AG08396 (cell line): Measurements from ENCODE around the gene NUMB.
"Not testable (repeated sequence)": the region's sequence is repeated elsewhere in the genome, so short reads cannot be mapped to it uniquely, and the experiment has no call there.

ENCODE experiments used
- DNase-seq: peaks from one replicate; pipeline ENCODE4 v3.0.0; 2012; ENCODE audit warnings: low spot score, mixed read lengths

The NUMB gene

DNA sequence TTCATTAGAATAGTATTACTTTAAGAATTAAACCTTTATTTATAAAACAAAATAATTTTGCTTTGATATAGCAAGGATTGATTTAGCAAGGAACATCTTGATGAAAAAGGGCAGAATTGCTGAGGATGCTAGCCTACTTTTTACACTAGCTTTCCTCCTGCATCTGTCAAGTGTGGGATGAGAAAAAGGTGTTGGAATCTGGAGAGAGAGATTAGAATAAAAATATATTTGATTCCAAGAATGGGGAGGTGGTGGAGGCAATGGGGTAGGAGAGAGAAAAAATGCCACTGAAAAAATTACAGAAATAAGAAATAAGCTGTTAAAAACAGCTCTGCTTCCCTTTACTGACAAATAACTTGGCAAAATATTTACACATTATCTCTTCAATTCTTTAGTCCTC lies 98.9 kb downstream of the NUMB start:
- no peak for DNase-seq

DNA sequence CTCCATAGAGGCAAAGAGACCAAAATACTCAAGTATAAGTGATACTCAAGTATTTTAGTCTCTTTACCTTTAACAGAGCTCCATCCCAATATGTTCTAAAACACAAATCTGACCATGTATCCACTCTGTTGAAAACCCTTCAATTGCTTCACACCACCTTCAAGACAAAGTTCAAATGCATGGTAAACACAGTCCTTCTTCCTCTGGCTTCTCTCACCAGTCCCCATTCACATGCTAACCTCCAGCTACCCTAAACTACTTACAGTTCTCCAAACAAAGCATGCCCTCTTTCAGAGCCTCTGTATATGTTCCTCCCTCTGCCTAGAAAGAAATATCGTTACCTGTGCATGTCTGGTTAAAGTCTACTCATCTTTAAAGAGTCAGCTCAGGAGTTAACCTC lies 100.2 kb downstream of the NUMB start:
- DNase-seq = no peak

DNA sequence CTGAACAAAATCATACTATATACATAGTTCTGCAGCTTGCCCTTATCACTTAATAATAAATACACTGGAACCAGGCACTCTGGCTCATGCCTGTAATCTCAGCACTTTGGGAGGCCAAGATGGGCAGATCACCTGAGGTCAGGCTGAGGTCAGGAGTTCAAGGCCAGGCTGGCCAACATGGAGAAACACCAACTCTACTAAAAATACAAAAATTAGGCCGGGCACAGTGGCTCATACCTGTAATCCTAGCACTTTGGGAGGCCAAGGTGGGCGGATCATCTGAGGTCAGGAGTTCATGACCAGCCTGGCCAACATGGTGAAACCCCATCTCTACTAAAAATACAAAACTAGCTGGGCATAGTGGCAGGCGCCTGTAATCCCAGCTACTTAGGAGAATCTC lies 109.3 kb downstream of the NUMB start:
- DNase-seq = not testable (repeated sequence)

DNA sequence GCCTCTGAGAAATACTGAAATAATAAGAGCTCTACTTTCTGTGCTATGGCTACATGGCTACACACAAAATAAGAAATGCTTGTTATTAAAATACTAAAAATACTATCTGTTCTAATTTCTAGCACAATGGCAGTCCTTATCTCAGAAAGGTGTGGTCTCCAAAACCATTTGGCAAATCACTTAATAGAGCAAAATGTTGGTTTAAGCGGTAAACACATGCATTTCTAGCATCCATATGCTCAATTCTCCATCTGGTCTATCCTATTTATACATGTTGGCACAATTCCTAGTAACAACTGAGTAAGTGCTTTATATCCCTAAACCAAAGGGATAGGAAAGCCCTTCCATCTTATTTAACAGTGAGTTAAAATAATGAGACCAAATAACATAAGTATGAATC lies 114.0 kb downstream of the NUMB start:
- DNase-seq = no peak

DNA sequence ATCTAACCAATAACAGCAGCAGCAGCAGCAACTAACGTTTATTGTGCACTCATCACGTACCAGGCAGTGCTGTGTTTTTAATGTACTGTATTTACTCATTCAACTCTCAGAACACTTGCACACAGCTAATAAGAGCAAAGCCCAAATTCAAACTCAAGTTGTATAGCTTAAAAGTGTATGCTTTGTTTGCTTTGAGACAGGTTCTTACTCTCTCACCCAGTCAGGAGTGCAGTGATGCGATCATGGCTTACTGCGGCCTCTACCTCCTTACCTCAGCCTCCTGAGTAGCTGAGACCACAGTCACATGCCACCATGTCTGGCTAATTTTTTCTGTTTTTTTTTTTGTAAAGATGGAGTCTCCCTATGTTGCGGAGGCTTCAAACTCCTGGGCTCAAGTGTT lies 115.7 kb downstream of the NUMB start:
- DNase-seq = no peak

DNA sequence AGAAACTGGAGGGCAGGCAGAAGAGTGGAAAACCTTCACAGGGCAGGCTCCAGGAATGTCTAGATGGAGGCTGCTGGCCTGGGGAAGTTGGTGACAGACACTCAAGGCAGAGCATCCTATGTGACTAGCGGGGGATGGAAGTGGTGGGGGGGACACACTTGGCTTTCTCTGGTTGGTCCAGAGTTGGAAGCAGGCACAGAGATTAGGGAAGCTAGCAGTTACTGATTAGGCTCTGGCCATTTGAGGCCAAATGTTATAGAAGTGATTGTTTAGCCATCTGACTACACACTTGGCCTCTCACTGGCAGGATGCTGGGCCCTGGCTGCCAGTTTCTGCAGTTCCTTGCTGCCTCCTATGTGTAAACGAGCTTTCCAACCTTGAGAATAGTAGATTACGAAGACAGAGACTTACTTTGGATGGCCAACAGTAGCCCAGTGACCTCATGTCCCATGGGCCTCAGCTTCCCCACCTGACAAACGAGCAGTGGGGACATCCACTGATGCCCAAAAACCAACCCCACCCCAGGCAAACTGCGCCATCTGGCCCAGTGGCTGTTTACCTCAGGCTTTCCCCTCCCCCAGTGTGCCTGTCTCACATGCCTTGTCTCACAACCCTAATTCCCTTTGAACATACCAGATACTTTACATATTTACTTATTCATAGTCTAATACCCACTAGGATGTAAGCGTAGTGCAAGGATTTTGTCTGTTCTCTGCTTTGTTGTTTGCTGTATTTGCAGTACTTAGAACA lies 118.3 kb downstream of the NUMB start:
- no peak for DNase-seq

DNA sequence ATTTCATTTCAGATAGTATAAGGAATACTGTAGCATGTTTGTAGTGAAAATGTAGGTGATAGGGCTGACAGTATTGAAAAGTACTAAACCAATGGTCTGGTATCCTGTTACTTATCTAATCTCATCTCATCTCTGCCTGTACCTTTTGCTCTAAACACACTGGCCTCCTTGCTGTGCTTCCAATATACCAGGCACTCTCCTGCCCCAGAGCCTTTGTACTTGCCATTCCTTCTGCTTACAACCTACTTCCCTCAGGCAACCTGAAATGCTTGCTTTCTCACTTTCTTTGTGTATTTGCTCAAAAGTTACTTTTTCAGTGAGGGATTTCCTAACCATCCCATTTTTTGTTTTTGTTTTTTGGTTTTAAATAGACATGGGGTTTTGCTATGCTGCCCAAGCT lies 119.1 kb downstream of the NUMB start:
- DNase-seq = no peak

DNA sequence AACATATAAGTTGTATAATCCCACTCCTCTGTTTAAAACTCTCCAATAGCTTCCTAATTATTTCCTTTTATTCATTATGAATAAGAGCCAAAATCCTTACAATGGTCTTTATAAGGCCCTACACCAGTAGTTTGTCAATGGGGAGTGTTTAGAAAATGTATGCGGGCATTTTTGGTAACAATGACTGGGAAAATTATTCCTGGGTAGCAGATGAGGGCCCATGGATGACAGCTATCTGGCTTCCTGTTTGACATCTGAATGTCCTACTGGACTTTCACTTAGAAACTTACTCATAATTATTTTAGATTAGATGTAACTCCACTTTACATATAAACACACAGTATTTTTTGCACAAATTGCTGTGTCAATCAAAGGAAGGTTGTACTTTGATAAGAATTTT lies 119.8 kb downstream of the NUMB start:
- DNase-seq = no peak

DNA sequence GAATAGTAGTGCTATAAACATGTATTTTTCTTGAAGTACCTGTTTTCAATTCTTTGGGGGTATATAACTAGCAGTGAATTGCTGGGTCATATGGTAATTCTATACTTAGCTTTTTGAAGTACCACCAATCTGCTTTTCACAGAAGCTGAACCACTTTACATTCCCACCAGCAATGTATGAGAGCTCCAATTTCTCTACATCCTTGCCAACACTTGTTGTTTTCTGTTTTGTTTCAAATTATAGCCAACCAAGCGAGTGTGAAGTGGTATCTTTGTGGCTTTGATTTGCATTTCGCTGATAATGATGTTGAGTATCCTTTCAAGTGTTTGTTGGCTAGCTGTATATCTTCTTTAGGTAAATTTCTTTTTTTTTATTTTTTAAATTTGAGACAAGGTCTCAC lies 125.3 kb downstream of the NUMB start:
- DNase-seq = no peak

DNA sequence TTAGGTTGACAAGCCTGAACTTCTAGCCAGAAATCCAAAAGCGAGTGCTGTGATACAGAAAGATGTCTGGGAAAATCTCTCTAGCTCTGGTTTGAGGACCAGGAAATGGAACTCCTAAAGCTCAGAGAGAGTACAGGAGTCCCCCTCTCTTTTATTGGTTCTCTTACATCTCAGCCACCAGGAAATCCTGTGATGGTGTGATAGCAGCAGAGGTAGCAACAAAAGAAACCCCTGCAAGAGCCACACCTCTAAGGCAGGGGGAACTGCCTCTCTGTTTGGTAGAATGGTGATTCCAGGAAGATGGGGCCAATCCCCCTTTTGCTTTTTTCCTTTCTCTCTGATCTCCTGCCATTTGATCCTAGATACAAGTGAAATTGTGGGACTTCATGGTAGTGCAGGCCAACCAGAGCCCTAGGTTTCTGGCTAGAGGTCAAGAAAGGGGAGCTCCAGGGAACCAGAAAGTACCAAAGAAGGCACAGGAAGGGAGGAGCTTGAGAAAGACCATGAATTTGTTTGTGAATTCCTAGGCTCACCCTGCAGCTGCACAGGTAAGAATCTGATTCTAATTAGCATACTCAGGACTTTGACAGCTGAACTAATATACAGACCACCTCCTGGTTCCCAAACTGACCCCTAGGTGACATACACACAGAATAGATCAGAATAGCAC lies 132.6 kb downstream of the NUMB start:
- DNase-seq = no peak

DNA sequence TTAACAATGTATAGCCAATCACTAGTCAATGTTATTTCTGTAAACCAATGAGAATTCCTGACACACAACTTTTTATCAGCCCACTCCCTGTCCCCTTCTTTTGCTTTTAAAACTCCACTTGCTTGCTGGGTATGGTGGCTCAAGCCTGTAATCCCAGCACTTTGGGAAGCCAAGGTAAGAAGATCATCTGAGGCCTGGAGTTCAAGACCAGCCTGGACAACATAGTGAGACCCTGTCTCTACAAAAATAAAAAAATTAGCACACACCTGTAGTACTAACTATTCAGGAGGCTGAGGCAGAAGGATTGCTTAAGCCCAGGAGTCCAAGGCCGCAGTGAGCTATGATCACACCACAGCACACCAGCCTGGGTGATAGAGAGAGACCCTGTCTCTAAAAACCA lies 133.3 kb downstream of the NUMB start:
- no peak for DNase-seq

DNA sequence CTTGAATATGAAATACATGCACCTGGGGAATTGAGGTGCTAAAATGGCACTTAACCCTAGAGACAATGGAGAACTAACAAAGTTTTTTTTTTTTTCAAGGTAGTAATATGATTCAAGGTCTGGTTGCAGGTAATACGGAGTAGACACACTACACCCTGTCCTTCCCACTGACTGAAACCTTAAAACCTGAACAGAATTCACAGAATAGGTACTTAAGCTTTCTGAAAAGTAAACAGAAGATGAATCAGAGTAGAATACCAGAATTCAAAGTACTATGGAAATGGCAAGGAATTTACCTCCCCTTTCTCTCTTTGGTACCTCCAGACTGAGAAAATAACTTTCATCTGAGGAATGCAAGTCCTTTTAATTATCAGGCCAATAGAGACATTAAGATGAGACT lies 133.8 kb downstream of the NUMB start:
- no peak for DNase-seq

DNA sequence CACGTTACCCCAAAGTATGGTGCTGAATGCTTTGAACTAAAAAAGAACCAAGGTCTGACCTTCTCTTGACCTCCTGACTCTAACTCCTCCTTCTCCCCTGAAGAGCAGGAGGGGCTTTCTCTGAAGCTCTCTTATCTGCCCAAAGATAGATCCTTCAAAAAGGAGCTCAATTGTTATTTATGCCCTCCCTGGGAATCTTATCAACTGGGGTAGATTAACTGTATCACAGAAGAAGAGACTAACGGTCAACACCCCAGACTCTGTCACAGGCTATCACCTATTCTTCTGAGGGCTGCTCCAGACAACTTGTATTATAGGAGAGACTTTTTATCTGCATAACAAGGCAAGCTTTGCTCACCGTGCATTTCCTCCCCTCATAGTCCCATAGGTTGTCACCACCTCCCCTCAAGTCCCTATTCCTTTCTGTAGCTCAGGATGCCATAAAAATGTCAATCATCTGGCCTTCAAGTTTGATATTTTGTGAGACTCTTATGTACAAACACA lies 134.4 kb downstream of the NUMB start:
- no peak for DNase-seq

DNA sequence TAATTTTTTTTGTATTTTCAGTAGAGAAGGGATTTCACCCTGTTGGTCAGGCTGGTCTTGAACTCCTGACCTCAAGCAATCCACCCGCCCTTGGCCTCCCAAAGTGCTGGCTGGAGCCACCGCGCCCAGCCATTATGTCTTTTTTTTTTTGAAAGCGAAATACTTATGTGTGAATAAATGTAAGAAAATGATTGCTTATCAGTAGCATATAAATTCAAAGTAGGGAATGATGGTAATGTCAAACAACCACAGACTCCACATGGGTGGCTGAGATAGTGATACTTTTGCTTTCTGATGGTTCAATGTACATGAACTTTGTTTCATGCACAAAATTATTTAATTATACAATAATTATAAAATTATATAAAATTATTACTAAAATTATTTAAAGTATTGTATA lies 145.2 kb downstream of the NUMB start:
- no peak for DNase-seq

DNA sequence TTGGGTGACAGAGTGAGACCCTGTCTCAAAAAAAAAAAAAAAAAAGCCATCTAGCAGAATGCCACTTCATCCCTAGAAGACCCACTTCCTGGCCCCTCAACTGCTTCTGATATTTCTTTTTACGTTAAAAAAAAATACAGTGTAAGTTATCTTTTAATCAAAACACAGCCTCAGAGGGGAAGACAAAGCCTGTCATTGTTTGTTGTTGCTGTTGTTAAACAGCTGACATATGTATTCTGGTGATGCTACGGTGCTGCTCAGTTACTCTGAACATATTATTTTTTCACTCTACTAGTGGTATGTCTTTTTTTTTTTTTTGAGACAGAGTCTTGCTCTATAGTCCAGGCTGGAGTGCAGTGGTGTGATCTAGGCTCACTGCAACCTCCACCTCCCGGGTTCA lies 145.7 kb downstream of the NUMB start:
- DNase-seq = no peak

DNA sequence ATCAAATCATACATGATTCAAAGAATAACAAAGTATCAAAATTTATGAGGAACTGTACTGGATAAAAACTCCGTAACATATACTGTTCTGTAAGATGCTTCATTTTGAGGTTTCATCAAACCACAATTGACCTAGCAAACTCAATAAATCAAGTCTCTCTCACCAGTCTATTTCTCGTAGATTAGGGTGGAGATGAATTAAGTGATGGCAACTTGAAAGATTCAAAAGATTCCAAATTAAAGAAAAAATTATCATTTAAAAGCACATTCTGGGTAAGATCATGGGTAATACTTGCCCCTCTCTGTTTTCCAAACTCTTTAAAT lies 146.7 kb downstream of the NUMB start:
- no peak for DNase-seq

DNA sequence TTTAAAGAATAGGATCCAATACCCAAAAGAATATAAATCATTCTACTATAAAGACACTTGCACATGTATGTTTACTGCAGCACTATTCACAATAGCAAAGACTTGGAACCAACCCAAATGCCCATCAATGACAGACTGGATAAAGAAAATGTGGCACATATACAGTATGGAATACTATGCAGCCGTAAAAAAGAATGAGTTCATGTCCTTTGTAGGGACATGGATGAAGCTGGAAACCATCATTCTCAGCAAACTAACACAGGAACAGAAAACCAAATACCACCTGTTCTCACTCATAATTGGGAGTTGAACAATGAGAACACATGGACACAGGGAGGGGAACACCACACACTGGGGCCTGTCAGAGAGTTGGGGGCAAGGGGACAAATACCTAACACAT lies 149.1 kb downstream of the NUMB start:
- DNase-seq = not testable (repeated sequence)

DNA sequence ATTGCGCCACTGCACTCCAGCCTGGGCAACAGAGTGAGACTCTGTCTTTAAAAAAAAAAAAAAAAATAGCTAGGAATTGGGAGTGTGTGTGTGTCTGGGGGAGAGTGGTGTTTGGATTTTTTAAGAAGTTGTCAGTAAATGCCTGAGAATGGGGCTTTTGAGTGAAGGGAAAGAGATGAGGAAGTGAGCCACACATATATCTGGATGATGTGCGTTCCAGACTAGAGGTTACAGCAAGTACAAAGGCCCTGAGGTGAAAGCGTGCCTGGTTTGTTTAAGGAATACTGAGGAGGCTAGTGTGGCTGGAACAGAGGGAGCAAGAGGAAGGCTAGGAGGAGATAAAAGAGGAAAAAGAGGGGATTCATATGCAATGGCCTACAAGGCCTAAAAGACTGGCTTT lies 151.1 kb downstream of the NUMB start:
- DNase-seq = no peak

DNA sequence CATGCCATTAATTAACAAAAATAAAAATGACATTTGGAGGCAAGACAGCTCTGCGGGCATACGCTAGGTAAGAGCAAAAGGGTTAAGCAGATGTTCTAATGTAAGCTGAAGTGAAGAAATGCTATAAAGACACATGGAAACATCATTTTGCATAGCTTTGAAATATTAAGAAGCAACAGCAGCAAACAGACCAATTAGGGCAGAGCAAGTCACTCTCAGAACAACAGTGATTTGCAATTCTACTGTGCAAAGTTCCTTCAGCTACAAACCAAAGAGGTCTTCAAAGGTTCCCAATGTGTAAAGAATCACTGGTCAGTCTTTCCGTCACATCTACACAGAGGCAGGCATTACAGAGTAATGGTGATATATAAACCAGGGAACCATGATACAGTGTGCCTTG lies 152.8 kb downstream of the NUMB start:
- no peak for DNase-seq

DNA sequence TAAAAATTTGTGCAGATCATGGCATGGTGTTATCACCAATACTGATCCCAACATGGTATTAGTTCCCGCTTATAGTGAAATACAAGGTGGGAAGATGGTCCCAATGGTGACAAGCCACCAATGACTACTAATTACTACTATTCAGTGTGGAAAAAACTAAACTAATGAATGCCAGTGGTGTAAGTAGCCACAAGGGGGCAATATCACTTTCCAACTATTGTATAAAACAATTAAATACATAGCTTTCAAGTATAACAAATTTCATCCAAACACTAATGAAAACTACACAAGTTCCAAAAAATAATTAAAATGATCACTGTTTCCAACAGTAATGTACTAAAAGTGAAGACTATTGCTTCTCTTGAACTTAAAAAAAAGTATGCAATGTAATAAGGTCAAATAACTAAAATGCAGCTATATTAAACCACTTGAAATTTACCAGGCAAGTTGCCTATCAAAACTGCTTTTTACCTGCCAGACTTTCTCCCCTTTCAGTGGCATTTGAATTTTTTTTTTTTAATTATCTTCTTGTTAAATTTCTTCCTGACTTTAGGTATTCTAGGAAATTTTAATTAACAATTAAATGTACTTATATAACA lies 163.0 kb downstream of the NUMB start:
- no peak for DNase-seq

DNA sequence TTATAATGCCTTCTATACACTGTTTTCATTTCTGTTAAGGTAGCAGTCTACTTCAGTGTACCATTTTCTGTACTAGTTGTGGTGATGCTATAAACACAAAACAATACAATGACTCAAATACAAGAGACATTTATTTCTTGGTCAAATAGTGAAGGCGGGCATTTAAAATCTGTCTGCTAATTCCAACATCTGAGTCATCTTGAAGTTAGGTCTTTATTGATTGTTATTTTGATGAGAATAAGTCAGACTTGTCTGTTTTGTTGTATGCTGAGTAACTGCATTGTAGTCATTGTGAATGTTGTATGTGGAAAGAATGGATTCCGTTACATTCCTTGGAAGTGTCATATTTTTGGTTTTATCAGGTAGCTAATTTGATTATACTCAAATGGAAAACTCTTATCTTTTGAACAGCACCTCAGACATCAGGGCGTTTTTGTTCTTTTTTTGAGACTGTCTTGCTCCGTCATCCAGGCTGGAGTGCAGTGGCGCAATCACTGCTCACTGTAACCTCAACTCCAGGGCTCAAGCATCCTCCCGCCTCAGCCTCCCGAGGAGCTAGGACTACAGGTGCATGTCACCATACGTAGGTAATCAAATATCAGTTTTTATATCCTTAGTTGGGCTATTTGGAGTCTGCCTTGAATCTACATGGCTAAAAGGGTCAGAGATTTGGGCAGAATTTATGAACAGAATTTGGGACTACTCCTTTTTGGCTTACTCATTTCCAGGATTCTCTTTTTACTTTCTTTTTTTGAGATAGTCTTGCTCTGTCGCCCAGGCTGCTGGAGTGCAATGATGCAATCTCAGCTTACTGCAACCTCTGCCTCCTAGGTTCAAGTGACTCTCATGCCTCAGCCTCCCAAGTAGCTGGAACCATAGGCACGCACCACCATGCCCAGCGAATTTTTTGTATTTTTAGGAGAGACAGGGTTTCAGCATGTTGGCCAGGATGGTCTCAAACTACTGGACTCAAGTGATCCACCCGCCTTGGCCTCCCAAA lies 164.3 kb downstream of the NUMB start:
- no peak for DNase-seq

DNA sequence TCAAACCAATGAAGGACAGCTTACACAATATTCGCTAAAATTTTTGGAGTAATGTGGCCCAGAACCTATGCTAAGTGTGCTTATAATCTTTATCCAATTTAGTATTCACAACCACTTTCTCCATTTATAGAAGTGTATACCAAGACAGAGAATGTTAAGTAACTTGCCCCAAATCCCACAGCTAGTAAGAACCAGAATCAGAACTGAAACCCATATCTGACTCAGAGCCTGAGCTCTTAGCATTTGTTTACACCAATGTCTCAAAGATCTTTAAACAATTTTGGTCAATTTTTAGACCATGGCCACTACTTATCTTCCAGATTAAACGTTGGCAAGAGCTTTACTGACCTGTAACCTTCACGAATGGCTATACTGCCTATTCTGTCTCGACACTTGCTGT lies 168.1 kb downstream of the NUMB start:
- DNase-seq = no peak
